K562 (cell line): Measurements from ENCODE around the gene ADARB2. TPM values are rescaled to one million over a fixed set of nuclear protein-coding genes. Genes with fewer than 3 reads are reported as not detected.

Experiments
- ATAC-seq: fragments of 200-7000 bp; cut with Tn5 transposase; 3 replicates; pipeline ENCODE4 v1.9.1; 2020; ENCODE audit warnings: moderate library complexity
- BruUV-seq: library from RNA; stranded (reverse); fragments of 400-500 nt; replicated peaks from 2 replicates; lab custom pipeline; 2021; lab: Mats Ljungman, UMichigan
- CTCF ChIA-PET: fragments of 300-600 bp; formaldehyde crosslinking; extraction: SDS; loops from one replicate; lab custom pipeline; 2021; ENCODE audit warnings: low intra/inter-chr PET ratio; lab: Yijun Ruan, JAX
- POLR2A ChIA-PET: fragments of 300-600, 350-650 bp; sonication (Branson Sonifier 250); formaldehyde crosslinking; extraction: SDS; loops from one replicate; lab custom pipeline; 2021; ENCODE audit warnings: antibody characterized with exemption, inconsistent platforms; lab: Yijun Ruan, JAX
- DNase-seq, 4 experiments: peaks; one replicate each; pipeline versions ENCODE4 v3.0.0 to v3.0.0-alpha.2; 2011 to 2018; ENCODE audit warnings: low spot score in 3 of 4, mixed read lengths in 3 of 4; ENCODE audit errors: extremely low read depth in 1 of 4
- FAIRE-seq: peaks from 2 replicates; lab custom pipeline; 2011; peaks lifted over from hg19 to GRCh38; lab: Jason Lieb, UNC
- H2AFZ ChIP-seq: 2 replicates; pipeline ENCODE4 v1.6.0; 2011; ENCODE audit warnings: low read depth, low read length, control low read depth, inconsistent platforms
- H3K27ac ChIP-seq: fragments of 200-600 bp; 3 replicates; pipeline ENCODE4 v1.8.0; 2011; ENCODE audit warnings: low read depth, mild to moderate bottlenecking, control low read depth, inconsistent platforms, low read length, moderate library complexity, mixed read lengths; ENCODE audit errors: extremely low read depth
- H3K27me3 ChIP-seq, 2 experiments: fragments of 300-600 bp in 1 of 2; 2 replicates in 1 of 2; 3 replicates in 1 of 2; pipeline versions ENCODE4 v1.6.0 to v1.8.0; 2011; ENCODE audit warnings: inconsistent platforms in 2 of 2, low read length in 2 of 2, mild to moderate bottlenecking in 1 of 2, mixed read lengths in 1 of 2, moderate library complexity in 1 of 2; ENCODE audit not compliant: control insufficient read depth in 2 of 2, insufficient read depth in 2 of 2
- H3K36me3 ChIP-seq: fragments of 300-600 bp; 3 replicates; pipeline ENCODE4 v1.8.0; 2011; ENCODE audit warnings: mild to moderate bottlenecking, low read length, inconsistent platforms; ENCODE audit not compliant: control insufficient read depth, insufficient read depth
- H3K4me1 ChIP-seq, 2 experiments: fragments of 200-600 bp in 1 of 2; replicated peaks in 1 of 2; 2 replicates in 1 of 2; 3 replicates in 1 of 2; pipeline versions ENCODE4 v1.5.1 to v1.8.0; 2011; ENCODE audit warnings: inconsistent platforms in 2 of 2, low read length in 2 of 2, mild to moderate bottlenecking in 1 of 2, mixed read lengths in 1 of 2, moderate library complexity in 1 of 2; ENCODE audit not compliant: control insufficient read depth in 2 of 2, insufficient read depth in 2 of 2
- H3K4me2 ChIP-seq: 2 replicates; pipeline ENCODE4 v1.6.1; 2011; ENCODE audit warnings: low read length, control low read depth, inconsistent platforms, mixed read lengths; ENCODE audit not compliant: insufficient read depth
- H3K4me3 ChIP-seq: fragments of 200-600 bp; sonication (generic), shearing (Covaris generic); 2 replicates; pipeline ENCODE4 v1.5.1; 2016; ENCODE audit warnings: control low read depth, inconsistent platforms
- H3K79me2 ChIP-seq: fragments of 200-600 bp; 3 replicates; pipeline ENCODE4 v1.8.0; 2011; ENCODE audit warnings: low read length, inconsistent platforms; ENCODE audit not compliant: control insufficient read depth, insufficient read depth
- H3K9ac ChIP-seq, 2 experiments: 2 replicates each; pipeline versions ENCODE4 v1.6.0 to v1.6.1; 2011; ENCODE audit warnings: low read depth in 2 of 2, low read length in 2 of 2, control low read depth in 1 of 2, inconsistent platforms in 1 of 2, mild to moderate bottlenecking in 1 of 2, mixed read lengths in 1 of 2; ENCODE audit not compliant: insufficient read depth in 1 of 2
- H3K9me1 ChIP-seq: one replicate; pipeline ENCODE4 v1.6.0; 2011; ENCODE audit warnings: inconsistent platforms, mild to moderate bottlenecking, low read length, moderate library complexity; ENCODE audit not compliant: control insufficient read depth, insufficient read depth
- H3K9me3 ChIP-seq: replicated peaks from 2 replicates; pipeline ENCODE4 v1.5.1; 2011; ENCODE audit warnings: low read depth, low read length, inconsistent platforms; ENCODE audit not compliant: control insufficient read depth, insufficient read depth
- H4K20me1 ChIP-seq: replicated peaks from 2 replicates; pipeline ENCODE4 v1.6.1; 2011; ENCODE audit warnings: low read length, inconsistent platforms, mixed read lengths; ENCODE audit not compliant: control insufficient read depth, insufficient read depth
- CBFA2T3 ChIP-seq: fragments of 450-650 bp; IDR thresholded peaks from 2 replicates; pipeline ENCODE4 v1.6.1; 2017
- PRMT5 ChIP-seq: sonication (generic); formaldehyde crosslinking; IDR thresholded peaks from 2 replicates; pipeline ENCODE4 v1.5.0; 2020; ENCODE audit warnings: missing genetic modification reagents
- WGBS: fragments of 100-300 bp; shearing (Covaris generic); methylation state at CpG from one replicate; pipeline ENCODE4 v1.1.6; 2016; ENCODE audit warnings: low coverage, mixed read lengths; ENCODE audit not compliant: insufficient coverage; ENCODE audit errors: missing lambda C conversion rate; 5-methylcytosine and 5-hydroxymethylcytosine counted together
- in situ Hi-C: fragments of 300-500 bp; cut with MboI; formaldehyde crosslinking; loops from 4 replicates; pipeline ENCODE4 v1.15.0; 2018; ENCODE audit warnings: inconsistent platforms, mixed read lengths
- intact Hi-C: fragments of 100-400 bp; cut with micrococcal nuclease; formaldehyde crosslinking; loops from 2 replicates; pipeline ENCODE4 v1.14.2; 2022
- polyA plus RNA-seq, 8 experiments: library from polyadenylated mRNA; depleted of rRNA in 4 of 8; stranded (reverse) in 5 of 8; unstranded in 3 of 8; fragments of >200 nt; fragmentation: Nextera tagmentation in 2 of 8; fragmentation: Illumina TruSeq in 1 of 8; extraction: Ambion mirVana in 2 of 8; extraction: Trizol in 1 of 8; gene quantifications; 2 replicates each; pipeline versions ENCODE4 v1.2.1 to v1.2.3, GENCODE V29; 2011 to 2014; ENCODE audit warnings: inconsistent platforms in 1 of 8, missing spikeins in 1 of 8
- total RNA-seq, 7 experiments: library from RNA; depleted of rRNA in 6 of 7; stranded (reverse); fragments of >200 nt in 6 of 7; fragmentation: Illumina TruSeq in 2 of 7; extraction: Trizol in 2 of 7; gene quantifications; 2 replicates each; pipeline versions ENCODE4 v1.2.1 to v1.2.3, GENCODE V29; 2011 to 2021; ENCODE audit warnings: low replicate concordance in 1 of 7
- TF ChIP-seq, protein P1 (sequence below), 2 experiments: fragments of 450-650 bp; IDR thresholded peaks; 2 replicates each; pipeline ENCODE4 v1.6.1; 2016

The ADARB2 gene
- total and polyA plus RNA-seq, 9 of the 15 experiments (the other 6 are each of a cell fraction or from before 2014, with no cell fraction given) = not detected

DNA sequence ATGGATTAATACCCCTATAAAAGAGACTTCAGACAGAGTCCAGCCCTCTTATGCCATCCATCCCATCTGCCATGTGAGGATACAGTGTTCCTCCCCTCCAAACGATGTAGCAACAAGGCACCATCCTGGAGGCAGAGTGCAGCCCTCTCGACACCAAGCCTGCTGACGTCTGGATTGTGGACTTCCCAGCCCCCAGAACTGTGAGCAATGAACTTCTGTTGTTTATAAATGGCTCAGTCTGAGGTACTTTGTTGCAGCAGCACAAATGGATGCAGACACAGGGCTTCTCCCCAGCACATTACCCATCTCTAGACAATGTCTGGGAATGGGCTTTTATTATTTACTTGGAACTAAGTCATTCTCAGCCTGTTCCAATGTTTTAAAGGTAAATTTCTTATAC is 485.6 kb downstream of the ADARB2 start:
- Histone ChIP-seq H3K9ac (no peak overlapping the region), H3K4me1 (no peaks in the 10 kb centered on the region), H3K4me3 (no peak overlapping the region), H4K20me1 (0 out of 2 replicates have a peak, but pooled peaks cover 2% of the 10 kb centered on the region), H3K27me3 (peaks cover 10 to 26% of the 10 kb centered on the region in 2 experiments; a peak in 4 of 5 replicates), H3K9me3 (no peaks in the 10 kb centered on the region), H2AFZ (no peak overlapping the region), H3K79me2 (no peaks in the 10 kb centered on the region), H3K27ac (no peak overlapping the region), H3K36me3 (no peaks in the 10 kb centered on the region), H3K4me2 (no peak overlapping the region), H3K9me1 (no peaks in the 10 kb centered on the region)
- 0% methylated on average over 3 of the region's 3 CpGs for WGBS
- in situ Hi-C loops (no loop called here), intact Hi-C loops (no loop called here)
- ChIA-PET CTCF (no interaction called here), POLR2A (no interaction called here)
- no peak for DNase-seq
- no TSS peak for BruUV-seq
- no peak for ATAC-seq
- FAIRE-seq = no peak
- TF ChIP-seq PRMT5 (CRISPR knock-in tag) (no peak), CBFA2T3 (no peak)
- TF ChIP-seq, protein P1, sequence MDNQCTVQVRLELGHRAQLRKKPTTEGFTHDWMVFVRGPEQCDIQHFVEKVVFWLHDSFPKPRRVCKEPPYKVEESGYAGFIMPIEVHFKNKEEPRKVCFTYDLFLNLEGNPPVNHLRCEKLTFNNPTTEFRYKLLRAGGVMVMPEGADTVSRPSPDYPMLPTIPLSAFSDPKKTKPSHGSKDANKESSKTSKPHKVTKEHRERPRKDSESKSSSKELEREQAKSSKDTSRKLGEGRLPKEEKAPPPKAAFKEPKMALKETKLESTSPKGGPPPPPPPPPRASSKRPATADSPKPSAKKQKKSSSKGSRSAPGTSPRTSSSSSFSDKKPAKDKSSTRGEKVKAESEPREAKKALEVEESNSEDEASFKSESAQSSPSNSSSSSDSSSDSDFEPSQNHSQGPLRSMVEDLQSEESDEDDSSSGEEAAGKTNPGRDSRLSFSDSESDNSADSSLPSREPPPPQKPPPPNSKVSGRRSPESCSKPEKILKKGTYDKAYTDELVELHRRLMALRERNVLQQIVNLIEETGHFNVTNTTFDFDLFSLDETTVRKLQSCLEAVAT (IDR thresholded peaks at IDR 0.05) = no peak
